GM23338 (cell line): Measurements from ENCODE around the gene DAZ3.
"Not testable (repeated sequence)": the region's sequence is repeated elsewhere in the genome, so short reads cannot be mapped to it uniquely, and the experiment has no call there.

Experiments used
- EZH2 ChIP-seq: fragments of 200-600 bp; sonication (generic); IDR thresholded peaks from one replicate; pipeline ENCODE4 v1.8.0; 2017; ENCODE audit warnings: antibody characterized with exemption, mild to moderate bottlenecking, low read depth; ENCODE audit not compliant: unreplicated experiment
- EZH2phosphoT487 ChIP-seq: fragments of 200-600 bp; sonication (generic); IDR thresholded peaks from one replicate; pipeline ENCODE4 v1.8.1; 2018; ENCODE audit warnings: antibody characterized with exemption; ENCODE audit not compliant: unreplicated experiment
- JUNB ChIP-seq: IDR thresholded peaks from one replicate; pipeline ENCODE4 v1.6.1; 2016; ENCODE audit warnings: antibody characterized with exemption; ENCODE audit not compliant: unreplicated experiment
- NANOG ChIP-seq: IDR thresholded peaks from 2 replicates; pipeline ENCODE4 v1.6.1; 2016; ENCODE audit warnings: antibody characterized with exemption, borderline replicate concordance
- POLR2AphosphoS5 ChIP-seq: IDR thresholded peaks from 2 replicates; pipeline ENCODE4 v1.6.1; 2016; ENCODE audit warnings: antibody characterized with exemption, low read depth
- STAT1 ChIP-seq: IDR thresholded peaks from one replicate; pipeline ENCODE4 v1.6.1; 2016; ENCODE audit warnings: antibody characterized with exemption; ENCODE audit not compliant: unreplicated experiment
- ZNF114 ChIP-seq: fragments of 250-450 bp; sonication (Bioruptor Pico); IDR thresholded peaks from 2 replicates; pipeline ENCODE4 v1.5.0; 2020; ENCODE audit warnings: mild to moderate bottlenecking, moderate library complexity
- ZNF331 ChIP-seq: fragments of 250-450 bp; sonication (Bioruptor Pico); IDR thresholded peaks from 2 replicates; pipeline ENCODE4 v1.5.0; 2020; ENCODE audit warnings: low read depth, mild to moderate bottlenecking, moderate library complexity
- TF ChIP-seq, protein P1 (sequence below), 2 experiments: fragments of 200-600 bp in 1 of 2; sonication (generic) in 1 of 2; conservative IDR thresholded peaks; 2 replicates each; pipeline versions ENCODE4 v1.5.1 to v1.6.1; 2016 to 2017; ENCODE audit warnings: antibody characterized with exemption in 2 of 2, low read depth in 2 of 2, mild to moderate bottlenecking in 2 of 2, moderate library complexity in 1 of 2
- TF ChIP-seq, protein P2 (sequence below): IDR thresholded peaks from one replicate; pipeline ENCODE4 v1.6.1; 2018; ENCODE audit warnings: antibody characterized with exemption; ENCODE audit not compliant: unreplicated experiment
- TF ChIP-seq, protein P3 (sequence below): fragments of 250-450 bp; sonication (Bioruptor Pico); IDR thresholded peaks from 2 replicates; pipeline ENCODE4 v1.5.0; 2020; ENCODE audit warnings: mild to moderate bottlenecking, moderate library complexity
- TF ChIP-seq, protein P4 (sequence below): IDR thresholded peaks from 2 replicates; pipeline ENCODE4 v1.6.1; 2016; ENCODE audit warnings: antibody characterized with exemption

DNA sequence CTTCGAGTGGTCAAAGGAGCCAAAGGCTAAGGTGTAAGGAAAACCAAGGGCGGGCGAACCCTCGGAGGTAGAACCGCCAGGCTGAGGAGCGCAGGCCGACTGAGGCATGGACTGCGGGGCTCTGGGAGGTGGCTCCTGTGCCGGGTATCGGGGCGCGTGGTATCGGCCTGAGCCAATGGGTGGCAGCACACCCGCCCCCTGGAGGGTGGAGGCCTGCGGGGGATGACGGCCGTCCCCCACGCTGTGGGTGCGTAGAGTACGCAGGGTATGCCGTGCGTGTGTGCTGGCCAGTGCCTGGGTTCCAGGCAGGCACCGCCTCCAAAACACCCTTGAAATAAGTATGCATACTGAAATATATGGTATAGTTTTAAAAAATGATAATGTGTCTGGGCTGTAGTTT lies at the start of gene DAZ3:
- TF ChIP-seq, protein P1, sequence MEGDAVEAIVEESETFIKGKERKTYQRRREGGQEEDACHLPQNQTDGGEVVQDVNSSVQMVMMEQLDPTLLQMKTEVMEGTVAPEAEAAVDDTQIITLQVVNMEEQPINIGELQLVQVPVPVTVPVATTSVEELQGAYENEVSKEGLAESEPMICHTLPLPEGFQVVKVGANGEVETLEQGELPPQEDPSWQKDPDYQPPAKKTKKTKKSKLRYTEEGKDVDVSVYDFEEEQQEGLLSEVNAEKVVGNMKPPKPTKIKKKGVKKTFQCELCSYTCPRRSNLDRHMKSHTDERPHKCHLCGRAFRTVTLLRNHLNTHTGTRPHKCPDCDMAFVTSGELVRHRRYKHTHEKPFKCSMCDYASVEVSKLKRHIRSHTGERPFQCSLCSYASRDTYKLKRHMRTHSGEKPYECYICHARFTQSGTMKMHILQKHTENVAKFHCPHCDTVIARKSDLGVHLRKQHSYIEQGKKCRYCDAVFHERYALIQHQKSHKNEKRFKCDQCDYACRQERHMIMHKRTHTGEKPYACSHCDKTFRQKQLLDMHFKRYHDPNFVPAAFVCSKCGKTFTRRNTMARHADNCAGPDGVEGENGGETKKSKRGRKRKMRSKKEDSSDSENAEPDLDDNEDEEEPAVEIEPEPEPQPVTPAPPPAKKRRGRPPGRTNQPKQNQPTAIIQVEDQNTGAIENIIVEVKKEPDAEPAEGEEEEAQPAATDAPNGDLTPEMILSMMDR (conservative IDR thresholded peaks at IDR 0.05; ENCODE audit: low read depth in 2 of 2) = not testable (repeated sequence)
- TF ChIP-seq EZH2; JUNB; ZNF114 (CRISPR knock-in tag); POLR2AphosphoS5; EZH2phosphoT487; ZNF331 (CRISPR knock-in tag); NANOG; STAT1: not testable (repeated sequence)
- TF ChIP-seq, protein P2, sequence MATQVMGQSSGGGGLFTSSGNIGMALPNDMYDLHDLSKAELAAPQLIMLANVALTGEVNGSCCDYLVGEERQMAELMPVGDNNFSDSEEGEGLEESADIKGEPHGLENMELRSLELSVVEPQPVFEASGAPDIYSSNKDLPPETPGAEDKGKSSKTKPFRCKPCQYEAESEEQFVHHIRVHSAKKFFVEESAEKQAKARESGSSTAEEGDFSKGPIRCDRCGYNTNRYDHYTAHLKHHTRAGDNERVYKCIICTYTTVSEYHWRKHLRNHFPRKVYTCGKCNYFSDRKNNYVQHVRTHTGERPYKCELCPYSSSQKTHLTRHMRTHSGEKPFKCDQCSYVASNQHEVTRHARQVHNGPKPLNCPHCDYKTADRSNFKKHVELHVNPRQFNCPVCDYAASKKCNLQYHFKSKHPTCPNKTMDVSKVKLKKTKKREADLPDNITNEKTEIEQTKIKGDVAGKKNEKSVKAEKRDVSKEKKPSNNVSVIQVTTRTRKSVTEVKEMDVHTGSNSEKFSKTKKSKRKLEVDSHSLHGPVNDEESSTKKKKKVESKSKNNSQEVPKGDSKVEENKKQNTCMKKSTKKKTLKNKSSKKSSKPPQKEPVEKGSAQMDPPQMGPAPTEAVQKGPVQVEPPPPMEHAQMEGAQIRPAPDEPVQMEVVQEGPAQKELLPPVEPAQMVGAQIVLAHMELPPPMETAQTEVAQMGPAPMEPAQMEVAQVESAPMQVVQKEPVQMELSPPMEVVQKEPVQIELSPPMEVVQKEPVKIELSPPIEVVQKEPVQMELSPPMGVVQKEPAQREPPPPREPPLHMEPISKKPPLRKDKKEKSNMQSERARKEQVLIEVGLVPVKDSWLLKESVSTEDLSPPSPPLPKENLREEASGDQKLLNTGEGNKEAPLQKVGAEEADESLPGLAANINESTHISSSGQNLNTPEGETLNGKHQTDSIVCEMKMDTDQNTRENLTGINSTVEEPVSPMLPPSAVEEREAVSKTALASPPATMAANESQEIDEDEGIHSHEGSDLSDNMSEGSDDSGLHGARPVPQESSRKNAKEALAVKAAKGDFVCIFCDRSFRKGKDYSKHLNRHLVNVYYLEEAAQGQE = not testable (repeated sequence)
- TF ChIP-seq, protein P3, sequence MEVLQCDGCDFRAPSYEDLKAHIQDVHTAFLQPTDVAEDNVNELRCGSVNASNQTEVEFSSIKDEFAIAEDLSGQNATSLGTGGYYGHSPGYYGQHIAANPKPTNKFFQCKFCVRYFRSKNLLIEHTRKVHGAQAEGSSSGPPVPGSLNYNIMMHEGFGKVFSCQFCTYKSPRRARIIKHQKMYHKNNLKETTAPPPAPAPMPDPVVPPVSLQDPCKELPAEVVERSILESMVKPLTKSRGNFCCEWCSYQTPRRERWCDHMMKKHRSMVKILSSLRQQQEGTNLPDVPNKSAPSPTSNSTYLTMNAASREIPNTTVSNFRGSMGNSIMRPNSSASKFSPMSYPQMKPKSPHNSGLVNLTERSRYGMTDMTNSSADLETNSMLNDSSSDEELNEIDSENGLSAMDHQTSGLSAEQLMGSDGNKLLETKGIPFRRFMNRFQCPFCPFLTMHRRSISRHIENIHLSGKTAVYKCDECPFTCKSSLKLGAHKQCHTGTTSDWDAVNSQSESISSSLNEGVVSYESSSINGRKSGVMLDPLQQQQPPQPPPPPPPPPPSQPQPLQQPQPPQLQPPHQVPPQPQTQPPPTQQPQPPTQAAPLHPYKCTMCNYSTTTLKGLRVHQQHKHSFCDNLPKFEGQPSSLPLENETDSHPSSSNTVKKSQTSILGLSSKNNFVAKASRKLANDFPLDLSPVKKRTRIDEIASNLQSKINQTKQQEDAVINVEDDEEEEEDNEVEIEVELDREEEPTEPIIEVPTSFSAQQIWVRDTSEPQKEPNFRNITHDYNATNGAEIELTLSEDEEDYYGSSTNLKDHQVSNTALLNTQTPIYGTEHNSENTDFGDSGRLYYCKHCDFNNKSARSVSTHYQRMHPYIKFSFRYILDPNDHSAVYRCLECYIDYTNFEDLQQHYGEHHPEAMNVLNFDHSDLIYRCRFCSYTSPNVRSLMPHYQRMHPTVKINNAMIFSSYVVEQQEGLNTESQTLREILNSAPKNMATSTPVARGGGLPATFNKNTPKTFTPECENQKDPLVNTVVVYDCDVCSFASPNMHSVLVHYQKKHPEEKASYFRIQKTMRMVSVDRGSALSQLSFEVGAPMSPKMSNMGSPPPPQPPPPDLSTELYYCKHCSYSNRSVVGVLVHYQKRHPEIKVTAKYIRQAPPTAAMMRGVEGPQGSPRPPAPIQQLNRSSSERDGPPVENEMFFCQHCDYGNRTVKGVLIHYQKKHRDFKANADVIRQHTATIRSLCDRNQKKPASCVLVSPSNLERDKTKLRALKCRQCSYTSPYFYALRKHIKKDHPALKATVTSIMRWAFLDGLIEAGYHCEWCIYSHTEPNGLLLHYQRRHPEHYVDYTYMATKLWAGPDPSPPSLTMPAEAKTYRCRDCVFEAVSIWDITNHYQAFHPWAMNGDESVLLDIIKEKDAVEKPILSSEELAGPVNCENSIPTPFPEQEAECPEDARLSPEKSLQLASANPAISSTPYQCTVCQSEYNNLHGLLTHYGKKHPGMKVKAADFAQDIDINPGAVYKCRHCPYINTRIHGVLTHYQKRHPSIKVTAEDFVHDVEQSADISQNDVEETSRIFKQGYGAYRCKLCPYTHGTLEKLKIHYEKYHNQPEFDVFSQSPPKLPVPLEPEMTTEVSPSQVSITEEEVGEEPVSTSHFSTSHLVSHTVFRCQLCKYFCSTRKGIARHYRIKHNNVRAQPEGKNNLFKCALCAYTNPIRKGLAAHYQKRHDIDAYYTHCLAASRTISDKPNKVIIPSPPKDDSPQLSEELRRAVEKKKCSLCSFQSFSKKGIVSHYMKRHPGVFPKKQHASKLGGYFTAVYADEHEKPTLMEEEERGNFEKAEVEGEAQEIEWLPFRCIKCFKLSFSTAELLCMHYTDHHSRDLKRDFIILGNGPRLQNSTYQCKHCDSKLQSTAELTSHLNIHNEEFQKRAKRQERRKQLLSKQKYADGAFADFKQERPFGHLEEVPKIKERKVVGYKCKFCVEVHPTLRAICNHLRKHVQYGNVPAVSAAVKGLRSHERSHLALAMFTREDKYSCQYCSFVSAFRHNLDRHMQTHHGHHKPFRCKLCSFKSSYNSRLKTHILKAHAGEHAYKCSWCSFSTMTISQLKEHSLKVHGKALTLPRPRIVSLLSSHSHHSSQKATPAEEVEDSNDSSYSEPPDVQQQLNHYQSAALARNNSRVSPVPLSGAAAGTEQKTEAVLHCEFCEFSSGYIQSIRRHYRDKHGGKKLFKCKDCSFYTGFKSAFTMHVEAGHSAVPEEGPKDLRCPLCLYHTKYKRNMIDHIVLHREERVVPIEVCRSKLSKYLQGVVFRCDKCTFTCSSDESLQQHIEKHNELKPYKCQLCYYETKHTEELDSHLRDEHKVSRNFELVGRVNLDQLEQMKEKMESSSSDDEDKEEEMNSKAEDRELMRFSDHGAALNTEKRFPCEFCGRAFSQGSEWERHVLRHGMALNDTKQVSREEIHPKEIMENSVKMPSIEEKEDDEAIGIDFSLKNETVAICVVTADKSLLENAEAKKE (CRISPR knock-in tag) = not testable (repeated sequence)
- TF ChIP-seq, protein P4, sequence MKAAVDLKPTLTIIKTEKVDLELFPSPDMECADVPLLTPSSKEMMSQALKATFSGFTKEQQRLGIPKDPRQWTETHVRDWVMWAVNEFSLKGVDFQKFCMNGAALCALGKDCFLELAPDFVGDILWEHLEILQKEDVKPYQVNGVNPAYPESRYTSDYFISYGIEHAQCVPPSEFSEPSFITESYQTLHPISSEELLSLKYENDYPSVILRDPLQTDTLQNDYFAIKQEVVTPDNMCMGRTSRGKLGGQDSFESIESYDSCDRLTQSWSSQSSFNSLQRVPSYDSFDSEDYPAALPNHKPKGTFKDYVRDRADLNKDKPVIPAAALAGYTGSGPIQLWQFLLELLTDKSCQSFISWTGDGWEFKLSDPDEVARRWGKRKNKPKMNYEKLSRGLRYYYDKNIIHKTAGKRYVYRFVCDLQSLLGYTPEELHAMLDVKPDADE = not testable (repeated sequence)
